HAP-1 (cell line): ENCODE measurements around the gene GRM8.

Experiments used
- DNase-seq, 2 experiments: peaks; one replicate each; pipeline ENCODE4 v3.0.0-alpha.2; 2016 to 2020; ENCODE audit warnings: low spot score in 2 of 2
- H3K27me3 ChIP-seq: fragments of 250-450 bp; sonication (Bioruptor Pico); 2 replicates; pipeline ENCODE4 v1.5.1; 2020; ENCODE audit warnings: low read depth, mild to moderate bottlenecking, moderate library complexity
- H3K36me3 ChIP-seq: fragments of 250-450 bp; sonication (Bioruptor Pico); replicated peaks from 2 replicates; pipeline ENCODE4 v1.5.1; 2020; ENCODE audit warnings: mild to moderate bottlenecking
- H3K4me1 ChIP-seq: fragments of 250-450 bp; sonication (Bioruptor Pico); 2 replicates; pipeline ENCODE4 v1.5.1; 2020; ENCODE audit warnings: mild to moderate bottlenecking
- H3K4me3 ChIP-seq: fragments of 250-450 bp; sonication (Bioruptor Pico); 2 replicates; pipeline ENCODE4 v1.5.1; 2020; ENCODE audit warnings: mild to moderate bottlenecking, moderate library complexity
- H3K9me3 ChIP-seq: fragments of 250-450 bp; sonication (Bioruptor Pico); 2 replicates; pipeline ENCODE4 v1.5.1; 2020; ENCODE audit warnings: mild to moderate bottlenecking, moderate library complexity
- in situ Hi-C: fragments of 300-500 bp; cut with MboI; formaldehyde crosslinking; loops from 3 replicates; pipeline ENCODE4 v1.14.3; 2020; ENCODE audit warnings: low sequenced_read_pairs, inconsistent platforms, mixed read lengths

GRM8 gene

DNA sequence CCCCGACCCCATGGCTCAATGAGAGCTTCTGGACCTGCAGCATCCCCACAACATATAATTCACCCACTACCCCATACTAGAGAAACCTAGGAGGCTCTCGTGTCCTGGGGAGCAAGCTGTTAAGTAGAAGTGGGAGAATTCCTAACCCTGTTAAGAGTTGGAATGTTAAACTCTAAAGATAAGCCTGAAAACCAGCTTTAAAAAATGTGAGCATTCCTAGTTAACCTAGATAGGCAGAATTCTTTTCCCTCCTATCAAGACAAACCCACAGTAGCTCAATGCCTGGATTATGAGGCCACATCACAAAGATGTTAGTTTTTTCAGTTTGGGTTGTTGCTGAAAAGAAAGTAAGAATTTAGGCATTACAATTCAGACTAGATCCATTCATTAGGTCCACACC is 42.9 kb downstream of the GRM8 start:
- no peaks in the 10 kb centered on the region for H3K27me3 ChIP-seq
- no peaks in the 10 kb centered on the region for H3K4me1 ChIP-seq
- in situ Hi-C loops, result no loop called here
- no peaks in the 10 kb centered on the region for H3K9me3 ChIP-seq
- H3K36me3 ChIP-seq, result no peaks in the 10 kb centered on the region
- H3K4me3 ChIP-seq, result no peak overlapping the region
- no peak for DNase-seq

GRCh38 chr7:127208860-127209259 is 43.9 kb downstream of the GRM8 start:
- no peaks in the 10 kb centered on the region for H3K27me3 ChIP-seq
- in situ Hi-C loops, result no loop called here
- no peaks in the 10 kb centered on the region for H3K36me3 ChIP-seq
- no peaks in the 10 kb centered on the region for H3K4me1 ChIP-seq
- no peaks in the 10 kb centered on the region for H3K9me3 ChIP-seq
- no peak for DNase-seq
- no peak overlapping the region for H3K4me3 ChIP-seq

GRCh38 chr7:127208351-127208750 is 44.4 kb downstream of the GRM8 start:
- no peaks in the 10 kb centered on the region for H3K9me3 ChIP-seq
- no peaks in the 10 kb centered on the region for H3K36me3 ChIP-seq
- H3K4me1 ChIP-seq, result no peaks in the 10 kb centered on the region
- no peak for DNase-seq
- no peaks in the 10 kb centered on the region for H3K27me3 ChIP-seq
- in situ Hi-C loops, result no loop called here
- H3K4me3 ChIP-seq, result no peak overlapping the region

DNA sequence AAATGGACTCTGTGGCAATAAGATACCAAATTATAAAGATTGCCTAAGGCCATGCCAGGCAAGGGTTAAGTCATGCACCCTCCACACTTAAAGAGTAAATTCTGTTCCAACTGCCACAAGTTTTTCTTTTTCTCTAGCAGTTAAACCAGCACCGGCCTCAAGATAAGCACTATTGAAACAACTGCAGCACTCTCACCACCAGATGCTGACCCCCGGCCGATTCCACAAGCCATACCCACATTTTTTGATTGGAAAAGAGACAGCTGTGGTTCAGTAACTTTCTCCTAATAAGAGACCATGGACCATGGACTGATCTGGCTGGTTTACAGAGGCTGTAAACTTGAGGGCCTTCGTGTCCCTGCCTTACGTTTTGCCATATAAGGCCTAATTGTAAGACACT is 44.9 kb downstream of the GRM8 start:
- in situ Hi-C loops, result no loop called here
- H3K36me3 ChIP-seq, result no peaks in the 10 kb centered on the region
- DNase-seq, result no peak
- no peaks in the 10 kb centered on the region for H3K27me3 ChIP-seq
- no peaks in the 10 kb centered on the region for H3K9me3 ChIP-seq
- H3K4me1 ChIP-seq, result no peaks in the 10 kb centered on the region
- no peak overlapping the region for H3K4me3 ChIP-seq

DNA sequence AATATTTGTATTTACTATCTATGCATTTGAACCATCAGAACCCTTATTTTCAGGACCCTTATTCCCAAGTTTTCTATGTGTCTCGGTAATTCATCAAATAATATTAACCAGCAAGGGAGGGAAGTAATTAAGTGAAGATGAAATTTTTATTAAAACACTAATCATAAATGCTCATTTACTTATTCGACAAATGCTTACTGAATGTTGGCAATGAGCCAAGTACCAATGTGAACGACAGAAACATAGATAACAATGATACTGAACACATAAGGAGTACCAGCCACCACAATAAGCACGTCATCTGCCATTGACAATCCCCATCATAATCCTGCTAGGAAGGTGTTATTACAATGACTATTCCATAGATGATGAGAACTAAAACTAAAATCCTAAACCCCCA is 45.5 kb downstream of the GRM8 start:
- Histone ChIP-seq H3K4me1 (no peaks in the 10 kb centered on the region), H3K9me3 (no peaks in the 10 kb centered on the region), H3K4me3 (no peak overlapping the region), H3K27me3 (no peaks in the 10 kb centered on the region), H3K36me3 (no peaks in the 10 kb centered on the region)
- in situ Hi-C loops, result no loop called here
- no peak for DNase-seq

DNA sequence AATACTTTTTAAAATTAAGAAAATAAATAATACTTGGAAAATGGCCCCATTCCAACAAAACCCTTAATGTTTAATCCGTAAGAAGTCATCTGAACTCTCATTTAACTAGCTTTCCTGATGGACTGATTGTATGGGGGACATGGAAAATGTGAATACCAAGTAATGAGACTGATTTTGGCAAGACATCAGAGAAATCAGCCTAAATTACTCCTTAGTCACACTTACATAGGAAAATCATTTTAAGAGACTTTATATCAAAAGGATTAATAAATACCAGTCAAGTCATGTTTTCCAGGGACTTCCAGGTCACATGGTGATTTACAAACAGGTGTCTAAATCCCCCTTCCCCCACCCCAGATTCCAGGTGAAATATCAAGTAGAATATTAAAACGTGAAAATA is 58.2 kb downstream of the GRM8 start:
- Histone ChIP-seq H3K27me3 (no peaks in the 10 kb centered on the region), H3K4me1 (no peaks in the 10 kb centered on the region; the same call in 1 of the 2 replicates), H3K36me3 (no peaks in the 10 kb centered on the region), H3K4me3 (no peak overlapping the region), H3K9me3 (no peaks in the 10 kb centered on the region)
- in situ Hi-C loops, result no loop called here
- no peak for DNase-seq

DNA sequence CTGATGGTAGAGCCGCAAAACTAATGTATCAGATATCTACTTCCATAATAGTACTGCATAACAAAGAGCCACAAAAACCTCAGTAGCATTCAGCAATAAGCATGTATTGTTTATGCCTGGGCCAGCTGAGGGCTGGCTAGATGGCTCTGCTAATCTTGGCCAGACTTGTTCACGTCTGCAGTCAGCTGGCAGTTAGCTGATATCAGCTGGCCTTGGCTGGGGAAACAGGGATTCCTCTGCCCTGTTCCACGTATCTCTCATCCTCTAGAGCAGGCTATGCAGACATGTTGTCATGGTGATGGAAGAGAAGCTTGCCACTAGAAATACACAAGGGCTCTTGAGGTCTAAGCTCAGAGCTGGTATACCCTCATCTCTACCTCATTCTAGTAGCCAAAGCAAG is 62.9 kb downstream of the GRM8 start:
- no peaks in the 10 kb centered on the region for H3K9me3 ChIP-seq
- peak; percentile 6 to 10 for DNase-seq
- no peaks in the 10 kb centered on the region for H3K36me3 ChIP-seq
- in situ Hi-C loops, result no loop called here
- no peaks in the 10 kb centered on the region for H3K27me3 ChIP-seq
- H3K4me1 ChIP-seq, result peaks cover 3% of the 10 kb centered on the region; the same call in 1 of the 2 replicates
- no peak overlapping the region for H3K4me3 ChIP-seq

GRCh38 chr7:127189074-127189473 is 63.7 kb downstream of the GRM8 start:
- no peaks in the 10 kb centered on the region for H3K9me3 ChIP-seq
- DNase-seq, result no peak
- in situ Hi-C loops, result no loop called here
- H3K27me3 ChIP-seq, result no peaks in the 10 kb centered on the region
- peaks cover 3% of the 10 kb centered on the region; the same call in 1 of the 2 replicates for H3K4me1 ChIP-seq
- H3K4me3 ChIP-seq, result no peak overlapping the region
- no peaks in the 10 kb centered on the region for H3K36me3 ChIP-seq

- H3K4me1 ChIP-seq, result peaks cover 3% of the 10 kb centered on the region; the same call in 1 of the 2 replicates
- in situ Hi-C loops, result no loop called here
- no peak for DNase-seq
- no peaks in the 10 kb centered on the region for H3K9me3 ChIP-seq
- H3K27me3 ChIP-seq, result no peaks in the 10 kb centered on the region
- H3K36me3 ChIP-seq, result no peaks in the 10 kb centered on the region
- H3K4me3 ChIP-seq, result no peak overlapping the region
These were observed 65.0 kb downstream of the GRM8 start for GRCh38 chr7:127187740-127188139.

- H3K36me3 ChIP-seq, result no peaks in the 10 kb centered on the region
- in situ Hi-C loops, result no loop called here
- no peak for DNase-seq
- no peaks in the 10 kb centered on the region for H3K9me3 ChIP-seq
- peaks cover 3% of the 10 kb centered on the region; the same call in 1 of the 2 replicates for H3K4me1 ChIP-seq
- no peaks in the 10 kb centered on the region for H3K27me3 ChIP-seq
- H3K4me3 ChIP-seq, result no peak overlapping the region
These were observed 66.1 kb downstream of the GRM8 start for GRCh38 chr7:127186686-127187085.

DNA sequence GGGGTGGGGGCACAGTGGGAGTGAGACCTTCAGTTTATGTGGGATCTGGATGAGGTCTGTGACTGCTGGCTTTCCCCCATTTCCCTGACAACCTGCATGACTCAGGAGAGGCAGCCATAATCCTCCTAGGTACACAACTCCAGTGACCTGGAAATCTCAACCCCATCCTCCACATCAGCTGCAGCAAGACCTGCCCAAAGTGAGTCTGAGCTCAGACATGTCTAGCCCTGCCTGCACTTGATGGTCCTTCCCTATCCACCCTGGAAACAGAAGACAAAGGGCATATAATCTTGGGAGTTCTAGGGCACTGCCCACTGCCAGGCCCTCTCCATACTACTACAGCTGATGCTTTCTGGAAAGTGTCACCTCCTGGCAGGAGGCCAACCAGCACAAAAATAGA is 75.6 kb downstream of the GRM8 start:
- no peak for DNase-seq
- no peaks in the 10 kb centered on the region for H3K4me1 ChIP-seq

DNA sequence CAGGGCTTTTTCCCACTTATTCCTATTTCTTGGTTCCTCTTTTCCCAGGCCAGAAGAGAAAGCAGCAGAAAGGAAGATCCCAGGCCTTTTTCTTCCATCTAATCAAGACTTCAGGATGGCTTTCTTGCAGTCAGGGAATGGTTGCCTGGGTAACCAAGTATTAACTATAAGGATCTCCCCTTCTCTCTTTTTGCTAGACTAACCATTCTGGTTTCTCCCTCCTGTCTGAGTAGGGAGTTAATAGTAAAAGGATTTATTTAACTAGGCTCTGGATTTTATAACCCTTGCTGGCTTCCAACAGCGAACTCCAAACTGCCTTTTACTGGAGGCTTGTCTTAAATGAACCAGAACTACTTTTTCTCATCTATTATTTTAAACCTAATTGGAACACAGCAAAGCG is 90.4 kb downstream of the GRM8 start:
- H3K9me3 ChIP-seq, result no peaks in the 10 kb centered on the region
- no peaks in the 10 kb centered on the region for H3K36me3 ChIP-seq
- DNase-seq, result no peak
- H3K4me3 ChIP-seq, result no peak overlapping the region
- H3K4me1 ChIP-seq, result no peaks in the 10 kb centered on the region
- no peaks in the 10 kb centered on the region for H3K27me3 ChIP-seq
- in situ Hi-C loops, result no loop called here

More for the DNA sequence above, 75.6 kb downstream of the GRM8 start:
- no peaks in the 10 kb centered on the region for H3K36me3 ChIP-seq
- in situ Hi-C loops, result no loop called here
- no peak overlapping the region for H3K4me3 ChIP-seq
- H3K9me3 ChIP-seq, result no peaks in the 10 kb centered on the region
- no peaks in the 10 kb centered on the region for H3K27me3 ChIP-seq

- in situ Hi-C loops, result no loop called here
- Histone ChIP-seq H3K9me3 (no peaks in the 10 kb centered on the region), H3K36me3 (no peaks in the 10 kb centered on the region), H3K4me3 (no peak overlapping the region), H3K27me3 (no peaks in the 10 kb centered on the region), H3K4me1 (no peaks in the 10 kb centered on the region)
- DNase-seq, result peak in 1 of 2 experiments; percentile 10
These were observed 94.1 kb downstream of the GRM8 start for GRCh38 chr7:127158659-127159058.

DNA sequence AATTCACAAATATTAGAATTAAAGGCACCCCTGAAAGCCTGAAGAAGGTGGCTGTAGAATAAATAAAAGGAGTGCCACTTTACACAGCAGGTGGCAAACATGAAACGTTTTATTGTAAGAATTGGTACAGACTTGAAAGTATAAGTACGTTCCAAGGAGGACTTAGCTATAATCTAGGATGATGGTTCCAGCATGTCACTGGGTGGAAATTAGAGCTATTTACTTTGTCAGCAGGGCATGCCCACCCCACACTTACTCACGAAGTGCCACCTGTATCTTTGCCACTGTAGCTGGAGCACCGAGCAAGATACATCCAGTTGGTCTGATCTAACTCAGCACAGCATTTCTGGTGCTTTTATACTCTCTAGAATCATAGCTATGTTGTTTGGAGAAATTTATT is 97.8 kb downstream of the GRM8 start:
- in situ Hi-C loops, result no loop called here
- Histone ChIP-seq H3K9me3 (no peaks in the 10 kb centered on the region), H3K4me3 (no peak overlapping the region), H3K4me1 (no peaks in the 10 kb centered on the region), H3K27me3 (no peaks in the 10 kb centered on the region), H3K36me3 (no peaks in the 10 kb centered on the region)
- DNase-seq, result no peak

DNA sequence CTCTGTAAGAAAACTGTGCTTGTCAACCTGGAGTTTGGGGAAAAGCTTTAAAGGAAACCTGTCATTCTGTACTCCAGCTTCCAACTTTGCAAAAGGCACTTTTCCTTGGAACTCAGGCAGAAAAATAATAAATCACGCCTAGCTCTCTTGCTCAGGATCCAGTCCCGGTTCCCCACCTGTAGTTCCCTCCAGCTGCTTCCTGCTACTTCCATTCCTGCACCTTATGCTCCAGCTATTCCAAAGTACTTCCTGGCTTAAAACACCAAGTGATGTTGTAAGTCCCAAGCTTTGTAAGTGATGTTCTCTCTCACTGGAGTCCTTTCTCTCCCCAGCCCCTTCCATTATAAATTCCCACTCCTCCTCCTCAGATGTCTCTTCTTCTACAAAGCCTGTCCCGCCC is 98.6 kb downstream of the GRM8 start:
- Histone ChIP-seq H3K36me3 (no peaks in the 10 kb centered on the region), H3K4me3 (no peak overlapping the region), H3K4me1 (no peaks in the 10 kb centered on the region), H3K27me3 (no peaks in the 10 kb centered on the region), H3K9me3 (no peaks in the 10 kb centered on the region)
- no peak for DNase-seq
- in situ Hi-C loops, result no loop called here
